Measurements from ENCODE around the gene MYO5A.

DNA sequence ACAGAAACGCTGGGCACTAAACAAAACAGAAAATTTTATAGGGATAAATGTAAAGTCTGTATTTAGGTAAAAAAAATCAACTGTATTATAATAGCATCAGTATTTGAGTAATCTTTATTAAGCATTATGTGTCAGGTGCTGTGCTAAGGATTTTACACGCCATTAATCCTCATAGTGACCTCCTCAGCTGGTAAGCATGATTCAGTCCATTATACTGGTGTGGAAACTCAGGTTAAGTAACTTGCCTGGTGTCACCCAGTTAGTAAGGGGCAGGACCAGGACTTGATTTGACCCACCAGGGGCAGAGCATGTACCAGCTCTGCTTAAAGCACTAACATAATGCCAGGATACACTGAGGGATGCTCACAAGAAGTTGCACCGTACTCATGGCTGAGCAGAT, 237.9 kb downstream of the MYO5A start:
- TF ChIP-seq FOXA1 (IDR thresholded peaks at IDR 0.05) (no peak), LEF1 (IDR thresholded peaks at IDR 0.05; ENCODE audit: borderline replicate concordance) (no peak), SP1 (IDR thresholded peaks at IDR 0.05) (no peak), BHLHE40 (IDR thresholded peaks at IDR 0.05; ENCODE audit: borderline replicate concordance) (no peak), TARDBP (IDR thresholded peaks at IDR 0.05) (no peak), ARNT (IDR thresholded peaks at IDR 0.05) (no peak), FOXM1 (IDR thresholded peaks at IDR 0.05; ENCODE audit: borderline replicate concordance) (no peak), FOXK2 (IDR thresholded peaks at IDR 0.05) (no peak)
- TF ChIP-seq, protein P1, sequence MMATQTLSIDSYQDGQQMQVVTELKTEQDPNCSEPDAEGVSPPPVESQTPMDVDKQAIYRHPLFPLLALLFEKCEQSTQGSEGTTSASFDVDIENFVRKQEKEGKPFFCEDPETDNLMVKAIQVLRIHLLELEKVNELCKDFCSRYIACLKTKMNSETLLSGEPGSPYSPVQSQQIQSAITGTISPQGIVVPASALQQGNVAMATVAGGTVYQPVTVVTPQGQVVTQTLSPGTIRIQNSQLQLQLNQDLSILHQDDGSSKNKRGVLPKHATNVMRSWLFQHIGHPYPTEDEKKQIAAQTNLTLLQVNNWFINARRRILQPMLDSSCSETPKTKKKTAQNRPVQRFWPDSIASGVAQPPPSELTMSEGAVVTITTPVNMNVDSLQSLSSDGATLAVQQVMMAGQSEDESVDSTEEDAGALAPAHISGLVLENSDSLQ (IDR thresholded peaks at IDR 0.05), result no peak
